Hepatocyte (in vitro differentiated cells): ENCODE measurements around the gene TRIOBP. TPM values are rescaled to one million over a fixed set of nuclear protein-coding genes. Genes with fewer than 3 reads are reported as not detected.

ENCODE experiments used
- DNase-seq: peaks from one replicate; pipeline ENCODE4 v3.0.0-alpha.2; 2016; ENCODE audit warnings: low spot score
- H2AFZ ChIP-seq: fragments of 200-600 bp; sonication (generic); 2 replicates; pipeline ENCODE4 v1.6.0; 2016; ENCODE audit warnings: antibody characterized with exemption, mild to moderate bottlenecking
- H3K27ac ChIP-seq: fragments of 200-600 bp; sonication (generic); 2 replicates; pipeline ENCODE4 v1.5.1; 2016; ENCODE audit warnings: mild to moderate bottlenecking
- H3K27me3 ChIP-seq: fragments of 200-600 bp; sonication (generic); 2 replicates; pipeline ENCODE4 v1.6.1; 2016
- H3K36me3 ChIP-seq: fragments of 200-600 bp; sonication (generic); replicated peaks from 2 replicates; pipeline ENCODE4 v1.5.1; 2016; ENCODE audit warnings: low read depth; ENCODE audit not compliant: insufficient read depth
- H3K4me1 ChIP-seq: fragments of 200-600 bp; sonication (generic); 2 replicates; pipeline ENCODE4 v1.5.1; 2016; ENCODE audit warnings: mild to moderate bottlenecking, moderate library complexity; ENCODE audit not compliant: insufficient read depth
- H3K4me2 ChIP-seq: fragments of 200-600 bp; sonication (generic); 2 replicates; pipeline ENCODE4 v1.6.0; 2016
- H3K4me3 ChIP-seq: fragments of 200-600 bp; sonication (generic); 2 replicates; pipeline ENCODE4 v1.5.1; 2016; ENCODE audit warnings: mild to moderate bottlenecking
- H3K79me2 ChIP-seq: fragments of 200-600 bp; sonication (generic); 2 replicates; pipeline ENCODE4 v1.6.0; 2017; ENCODE audit warnings: mild to moderate bottlenecking
- H3K9me2 ChIP-seq: fragments of 200-600 bp; sonication (generic); replicated peaks from 2 replicates; pipeline ENCODE4 v1.6.0; 2017; ENCODE audit warnings: mild to moderate bottlenecking; ENCODE audit not compliant: insufficient read depth
- H3K9me3 ChIP-seq: fragments of 200-600 bp; sonication (generic); 2 replicates; pipeline ENCODE4 v1.5.1; 2016; ENCODE audit warnings: low read depth, mild to moderate bottlenecking
- H4K20me1 ChIP-seq: fragments of 200-600 bp; sonication (generic); 2 replicates; pipeline ENCODE4 v1.6.0; 2016; ENCODE audit warnings: mild to moderate bottlenecking; ENCODE audit not compliant: insufficient read depth, poor library complexity, severe bottlenecking
- CTCF ChIP-seq: fragments of 200-600 bp; sonication (generic); IDR thresholded peaks from 2 replicates; pipeline ENCODE4 v1.5.1; 2016; ENCODE audit warnings: antibody characterized with exemption, mild to moderate bottlenecking; ENCODE audit not compliant: poor library complexity
- EZH2 ChIP-seq: fragments of 200-600 bp; sonication (generic); IDR thresholded peaks from 2 replicates; pipeline ENCODE4 v1.6.1; 2016; ENCODE audit warnings: antibody characterized with exemption, mild to moderate bottlenecking, borderline replicate concordance
- EZH2phosphoT487 ChIP-seq: fragments of 200-600 bp; sonication (generic); IDR thresholded peaks from one replicate; pipeline ENCODE4 v1.6.1; 2018; ENCODE audit warnings: antibody characterized with exemption, mild to moderate bottlenecking, low read depth, moderate library complexity; ENCODE audit not compliant: unreplicated experiment, severe bottlenecking
- WGBS: methylation state at CpG from one replicate; pipeline ENCODE4 v1.1.6; 2016; ENCODE audit warnings: low lambda C conversion rate; ENCODE audit errors: missing lambda C conversion rate; 5-methylcytosine and 5-hydroxymethylcytosine counted together
- polyA plus RNA-seq: library from polyadenylated mRNA; unstranded; fragments of >200 nt; fragmentation: Nextera tagmentation; extraction: Ambion mirVana; gene quantifications from 2 replicates; pipeline ENCODE4 v1.2.1, GENCODE V29; 2016
- total RNA-seq: library from RNA; depleted of rRNA; stranded (reverse); fragments of >200 nt; gene quantifications from 2 replicates; pipeline ENCODE4 v1.2.3, GENCODE V29; 2014

Gene TRIOBP
- total and polyA plus RNA-seq, 2 experiments from 2014 or later: 57.2 to 96.1 TPM

GRCh38 chr22:37660709-37661045 is 36.2 kb upstream of the TRIOBP start:
- no peak overlapping the region for H2AFZ ChIP-seq
- peaks cover 6% of the 10 kb centered on the region for H4K20me1 ChIP-seq
- H3K9me3 ChIP-seq: no peaks in the 10 kb centered on the region
- peaks cover 28% of the 10 kb centered on the region for H3K4me1 ChIP-seq
- H3K36me3 ChIP-seq: no peaks in the 10 kb centered on the region
- no peak for DNase-seq
- H3K4me2 ChIP-seq: peak overlapping the region; percentile 96
- H3K9me2 ChIP-seq: no peaks in the 10 kb centered on the region
- H3K4me3 ChIP-seq: no peak overlapping the region
- H3K27me3 ChIP-seq: no peaks in the 10 kb centered on the region
- TF ChIP-seq CTCF (no peak), EZH2phosphoT487 (no peak)
- peaks cover 61% of the 10 kb centered on the region for H3K79me2 ChIP-seq
- 76% methylated on average over 2 of the region's 2 CpGs for WGBS
- peak overlapping the region; percentile 82 for H3K27ac ChIP-seq

- Histone ChIP-seq H2AFZ (no peak overlapping the region), H3K9me3 (no peaks in the 10 kb centered on the region), H3K79me2 (peaks cover 61% of the 10 kb centered on the region), H4K20me1 (peaks cover 6% of the 10 kb centered on the region), H3K36me3 (no peaks in the 10 kb centered on the region), H3K4me2 (peak overlapping the region; percentile 96), H3K27me3 (no peaks in the 10 kb centered on the region), H3K27ac (peak overlapping the region; percentile 82), H3K9me2 (no peaks in the 10 kb centered on the region), H3K4me3 (no peak overlapping the region), H3K4me1 (peaks cover 28% of the 10 kb centered on the region)
- 36% methylated on average over 12 of the region's 12 CpGs for WGBS
- no peak for TF ChIP-seq EZH2
- TF ChIP-seq CTCF: peak; percentile 45
- peak; percentile 66 for DNase-seq
Measured at GRCh38 chr22:37661160-37661924, 35.5 kb upstream of the TRIOBP start.

GRCh38 chr22:37662039-37662438 is 34.8 kb upstream of the TRIOBP start:
- peaks cover 28% of the 10 kb centered on the region for H3K4me1 ChIP-seq
- no peak overlapping the region for H3K4me2 ChIP-seq
- H3K9me2 ChIP-seq: no peaks in the 10 kb centered on the region
- no peak overlapping the region for H3K4me3 ChIP-seq
- no peak for DNase-seq
- peaks cover 6% of the 10 kb centered on the region for H4K20me1 ChIP-seq
- H3K27ac ChIP-seq: peak overlapping the region; percentile 19
- no peaks in the 10 kb centered on the region for H3K36me3 ChIP-seq
- no peak overlapping the region for H2AFZ ChIP-seq
- H3K79me2 ChIP-seq: peaks cover 61% of the 10 kb centered on the region
- H3K27me3 ChIP-seq: no peaks in the 10 kb centered on the region
- 96% methylated on average over 5 of the region's 5 CpGs for WGBS
- no peaks in the 10 kb centered on the region for H3K9me3 ChIP-seq
- no peak for TF ChIP-seq EZH2phosphoT487
- TF ChIP-seq CTCF: no peak
- TF ChIP-seq EZH2: no peak
